Caco-2 (cell line): ENCODE data around the gene HNRNPR. TPM values are rescaled to one million over a fixed set of nuclear protein-coding genes. Genes with fewer than 3 reads are reported as not detected.

ENCODE experiments used
- BruUV-seq: library from RNA; stranded (reverse); fragments of 400-500 nt; replicated peaks from 2 replicates; lab custom pipeline; 2021; lab: Mats Ljungman, UMichigan
- CTCF ChIA-PET: fragments of 300-600 bp; sonication (Branson Sonifier 250); formaldehyde crosslinking; loops from one replicate; lab custom pipeline; 2022; ENCODE audit warnings: antibody characterized with exemption; lab: Charles Lee
- POLR2A ChIA-PET: fragments of 300-600 bp; sonication (Branson Sonifier 250); formaldehyde crosslinking; loops from one replicate; lab custom pipeline; 2022; ENCODE audit warnings: antibody characterized with exemption; lab: Charles Lee
- DNase-seq, 2 experiments: peaks; one replicate each; pipeline versions ENCODE4 v3.0.0 to v3.0.0-alpha.2; 2020 to 2022
- H3K27me3 ChIP-seq: replicated peaks from 2 replicates; pipeline ENCODE4 v1.6.0; 2011; ENCODE audit warnings: low read length; ENCODE audit not compliant: control insufficient read depth, insufficient read depth
- H3K36me3 ChIP-seq: 2 replicates; pipeline ENCODE4 v1.5.1; 2011; ENCODE audit warnings: low read length; ENCODE audit not compliant: control insufficient read depth, insufficient read depth
- H3K4me1 ChIP-seq: fragments of 250-450 bp; sonication (Bioruptor Pico); 2 replicates; pipeline ENCODE4 v1.5.1; 2020; ENCODE audit warnings: mild to moderate bottlenecking
- H3K4me3 ChIP-seq: 2 replicates; pipeline ENCODE4 v1.5.1; 2011; ENCODE audit warnings: low read depth, mild to moderate bottlenecking, control low read depth, low read length
- H3K9me3 ChIP-seq: fragments of 250-450 bp; sonication (Bioruptor Pico); 2 replicates; pipeline ENCODE4 v1.5.1; 2020; ENCODE audit warnings: mild to moderate bottlenecking, moderate library complexity
- H3K27ac Mint-ChIP-seq: one replicate; pipeline ENCODE4 v1.8.0; 2022; ENCODE audit warnings: mixed read lengths; ENCODE audit not compliant: unreplicated experiment
- H3K27me3 Mint-ChIP-seq: one replicate; pipeline ENCODE4 v1.8.0; 2022; ENCODE audit warnings: mixed read lengths; ENCODE audit not compliant: insufficient read depth, unreplicated experiment
- H3K36me3 Mint-ChIP-seq: one replicate; pipeline ENCODE4 v1.8.0; 2022; ENCODE audit warnings: mild to moderate bottlenecking, mixed read lengths; ENCODE audit not compliant: insufficient read depth, unreplicated experiment
- H3K4me1 Mint-ChIP-seq: one replicate; pipeline ENCODE4 v1.8.0; 2022; ENCODE audit warnings: low read depth, mixed read lengths; ENCODE audit not compliant: unreplicated experiment
- H3K4me3 Mint-ChIP-seq: one replicate; pipeline ENCODE4 v1.8.0; 2022; ENCODE audit warnings: mild to moderate bottlenecking, moderate library complexity, mixed read lengths; ENCODE audit not compliant: unreplicated experiment
- H3K9me3 Mint-ChIP-seq: one replicate; pipeline ENCODE4 v1.8.0; 2022; ENCODE audit warnings: mixed read lengths; ENCODE audit not compliant: unreplicated experiment
- CTCF ChIP-seq, 2 experiments: fragments of 200-600 bp in 1 of 2; IDR thresholded peaks; 1 replicate in 1 of 2; 2 replicates in 1 of 2; pipeline versions ENCODE4 v1.5.1 to v1.8.0; 2011 to 2022; ENCODE audit warnings: antibody characterized with exemption in 1 of 2, control low read depth in 1 of 2, inconsistent platforms in 1 of 2, low read depth in 1 of 2, low read length in 1 of 2, mild to moderate bottlenecking in 1 of 2, moderate library complexity in 1 of 2; ENCODE audit not compliant: insufficient read depth in 1 of 2, severe bottlenecking in 1 of 2, unreplicated experiment in 1 of 2
- intact Hi-C: fragments of 100-400 bp; cut with micrococcal nuclease; formaldehyde crosslinking; loops from one replicate; pipeline ENCODE4 v1.10.0; 2022; ENCODE audit not compliant: unreplicated experiment
- total RNA-seq: library from RNA; stranded (reverse); gene quantifications from 2 replicates; pipeline ENCODE4 v1.2.3, GENCODE V29; 2022

Gene HNRNPR
- total RNA-seq, 1 experiment from 2014 or later: 183 TPM

- intact Hi-C loops: no loop called here
- BruUV-seq: no TSS peak
Measured at GRCh38 chr1:23366598-23366997, 22.5 kb upstream of the HNRNPR start.

GRCh38 chr1:23366146-23366545, 22.1 kb upstream of the HNRNPR start:
- POLR2A ChIA-PET: no interaction called here
- DNase-seq: no peak
- no peak for TF ChIP-seq CTCF (IDR thresholded peaks at IDR 0.05; ENCODE audit: insufficient read depth in 1 of 2, low read depth in 1 of 2, low read length in 1 of 2, severe bottlenecking in 1 of 2, unreplicated experiment in 1 of 2)
- BruUV-seq: no TSS peak
- Mint-ChIP-seq H3K4me1 (no peaks in the 10 kb centered on the region), H3K27ac (no peak overlapping the region), H3K9me3 (peaks cover under 1% of the 10 kb centered on the region), H3K4me3 (no peak overlapping the region), H3K27me3 (no peaks in the 10 kb centered on the region), H3K36me3 (peaks cover 45% of the 10 kb centered on the region)
- Histone ChIP-seq H3K9me3 (peaks cover 33% of the 10 kb centered on the region), H3K36me3 (peaks cover 7% of the 10 kb centered on the region), H3K27me3 (no peaks in the 10 kb centered on the region), H3K4me1 (peaks cover 19% of the 10 kb centered on the region), H3K4me3 (no peak overlapping the region)
- intact Hi-C loops: no loop called here
- CTCF ChIA-PET: interaction anchor here (0.6 kb wide), 1 partner anchor 37 kb away, joined by 3 read pairs; no protein-coding TSS in a partner anchor

More at GRCh38 chr1:23366598-23366997, 22.5 kb upstream of the HNRNPR start:
- Histone ChIP-seq H3K4me1 (peaks cover 22% of the 10 kb centered on the region), H3K36me3 (peaks cover 7% of the 10 kb centered on the region), H3K9me3 (peaks cover 29% of the 10 kb centered on the region), H3K4me3 (peak overlapping the region; percentile 44; the same call in 1 of the 2 replicates), H3K27me3 (no peaks in the 10 kb centered on the region)
- Mint-ChIP-seq H3K9me3 (no peaks in the 10 kb centered on the region), H3K4me1 (no peaks in the 10 kb centered on the region), H3K27me3 (no peaks in the 10 kb centered on the region), H3K4me3 (peak overlapping the region; percentile 80), H3K36me3 (peaks cover 41% of the 10 kb centered on the region), H3K27ac (no peak overlapping the region)
- ChIA-PET POLR2A (interaction anchor here (2.4 kb wide), 1 partner anchor 22 kb away, joined by 45 read pairs; the partner anchor contains the start of gene HNRNPR), CTCF (interaction anchor here (0.6 kb wide), 1 partner anchor 36 kb away, joined by 3 read pairs; no protein-coding TSS in a partner anchor)
- DNase-seq: no peak
- TF ChIP-seq CTCF (IDR thresholded peaks at IDR 0.05; ENCODE audit: insufficient read depth in 1 of 2, low read depth in 1 of 2, low read length in 1 of 2, severe bottlenecking in 1 of 2, unreplicated experiment in 1 of 2): no peak

GRCh38 chr1:23362218-23362713, 18.2 kb upstream of the HNRNPR start:
- DNase-seq: no peak
- TF ChIP-seq CTCF (IDR thresholded peaks at IDR 0.05; ENCODE audit: insufficient read depth in 1 of 2, low read depth in 1 of 2, low read length in 1 of 2, severe bottlenecking in 1 of 2, unreplicated experiment in 1 of 2): no peak
- ChIA-PET CTCF (no interaction called here), POLR2A (no interaction called here)
- intact Hi-C loops: no loop called here
- Histone ChIP-seq H3K36me3 (peaks cover 7% of the 10 kb centered on the region), H3K9me3 (peaks cover 33% of the 10 kb centered on the region), H3K27me3 (no peaks in the 10 kb centered on the region), H3K4me1 (peaks cover 6% of the 10 kb centered on the region; the same call in 1 of the 2 replicates), H3K4me3 (no peak overlapping the region)
- no TSS peak for BruUV-seq
- peaks cover 50% of the 10 kb centered on the region for H3K36me3 Mint-ChIP-seq
- H3K9me3 Mint-ChIP-seq: peaks cover 9% of the 10 kb centered on the region
- H3K27me3 Mint-ChIP-seq: no peaks in the 10 kb centered on the region
- H3K4me1 Mint-ChIP-seq: no peaks in the 10 kb centered on the region
- no peak overlapping the region for H3K4me3 Mint-ChIP-seq
- H3K27ac Mint-ChIP-seq: no peak overlapping the region
